Activated CD4-positive, alpha-beta T cell treated with anti-CD3 and anti-CD28 coated beads, Interleukin-2, amount 50 U/mL, for 4 hours (primary cell): ENCODE measurements around the gene FKBP9.

Source experiments
- DNase-seq, 2 experiments: peaks; one replicate each; pipeline ENCODE4 v3.0.0-alpha.2; 2020

The FKBP9 gene

DNA sequence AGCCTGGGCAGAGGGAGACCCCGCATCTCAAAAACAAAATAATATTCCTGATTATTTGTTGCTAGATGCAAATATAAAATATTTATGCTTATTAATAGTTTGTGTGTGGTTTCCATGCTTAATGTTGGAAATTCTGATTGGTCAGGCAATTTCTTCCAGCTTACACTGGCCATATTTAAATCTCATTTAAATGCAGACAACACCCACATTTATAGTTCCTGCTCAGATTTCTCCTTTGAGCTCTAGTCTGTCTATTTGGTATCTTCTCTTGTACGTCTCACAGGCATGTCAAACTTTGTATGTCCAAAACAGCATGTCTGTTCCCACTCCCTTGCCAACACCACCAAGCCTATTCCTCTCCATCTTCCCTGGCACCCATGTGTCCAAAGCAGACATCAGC, 52.5 kb downstream of the FKBP9 start:
- DNase-seq, result no peak

DNA sequence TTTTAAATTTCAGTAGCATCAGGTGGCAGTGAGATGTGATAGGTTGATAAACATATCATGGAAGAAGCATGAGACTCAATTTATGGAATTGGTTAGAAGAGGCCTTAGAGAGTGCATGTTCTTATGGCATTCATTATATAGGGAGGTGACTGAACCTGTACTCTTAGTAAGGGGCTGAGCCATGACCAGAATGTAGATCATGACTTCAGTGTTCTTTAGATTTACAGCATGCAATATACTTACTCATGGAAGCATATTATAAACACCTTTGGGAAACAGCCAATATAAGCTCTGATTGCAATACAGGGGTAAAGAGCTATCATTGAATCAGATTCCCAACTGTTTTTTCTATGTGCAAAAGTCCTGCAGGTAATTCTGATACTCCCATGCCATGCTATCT, 55.1 kb downstream of the FKBP9 start:
- no peak for DNase-seq

- DNase-seq, result no peak
Measured at GRCh38 chr7:33024189-33024757, 67.0 kb downstream of the FKBP9 start.

GRCh38 chr7:33035776-33036175, 78.5 kb downstream of the FKBP9 start:
- DNase-seq, result no peak

DNA sequence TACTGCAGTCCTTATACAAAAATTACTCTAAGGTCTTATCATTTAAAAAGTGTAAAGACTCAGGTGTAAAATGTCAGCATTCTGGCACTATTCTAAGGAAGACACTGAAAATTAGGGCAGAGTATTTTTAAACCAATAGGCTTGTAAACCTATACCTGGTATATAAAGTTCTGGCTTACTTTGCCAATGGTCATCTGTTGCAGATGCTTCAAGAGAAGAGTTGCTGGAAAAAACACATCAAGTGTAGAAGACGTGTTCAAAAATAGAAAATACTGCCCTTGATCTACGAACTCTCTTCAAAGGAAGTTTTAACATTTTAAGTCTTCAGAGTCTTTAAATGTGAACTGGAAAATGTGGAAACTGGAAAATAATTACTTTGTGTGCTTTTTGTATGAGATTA, 81.4 kb downstream of the FKBP9 start:
- no peak for DNase-seq

DNA sequence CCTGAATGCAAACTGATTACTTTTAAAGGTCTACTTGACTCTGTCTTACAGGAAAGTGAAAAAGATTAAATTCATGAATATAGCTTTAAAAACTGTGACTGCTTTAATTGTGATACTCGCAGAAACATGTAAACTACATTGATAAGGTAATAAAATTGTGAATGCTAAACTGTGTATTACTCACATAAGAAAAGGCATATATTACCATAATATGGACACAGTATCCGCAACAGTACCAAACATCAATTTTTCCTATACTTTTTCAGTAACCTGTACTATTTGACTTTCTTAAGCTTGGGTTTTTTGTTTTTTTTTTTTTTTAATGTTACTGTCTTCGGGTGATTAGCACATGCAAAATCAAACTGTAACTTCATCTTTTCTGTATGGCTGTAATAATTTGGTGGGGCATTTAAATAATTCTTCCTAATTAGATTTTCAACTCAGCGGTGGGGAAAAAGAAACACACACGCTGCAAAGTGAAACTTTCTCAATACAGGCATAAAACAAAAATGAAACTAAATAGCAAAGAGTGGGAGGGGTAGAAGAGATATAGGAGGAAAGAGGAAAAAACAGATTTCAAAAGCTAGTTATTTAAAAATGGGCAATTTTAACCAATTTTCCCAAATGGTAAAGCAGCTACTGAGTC, 82.1 kb downstream of the FKBP9 start:
- DNase-seq, result no peak

- DNase-seq, result no peak
Measured at GRCh38 chr7:33039903-33040292, 82.7 kb downstream of the FKBP9 start.

DNA sequence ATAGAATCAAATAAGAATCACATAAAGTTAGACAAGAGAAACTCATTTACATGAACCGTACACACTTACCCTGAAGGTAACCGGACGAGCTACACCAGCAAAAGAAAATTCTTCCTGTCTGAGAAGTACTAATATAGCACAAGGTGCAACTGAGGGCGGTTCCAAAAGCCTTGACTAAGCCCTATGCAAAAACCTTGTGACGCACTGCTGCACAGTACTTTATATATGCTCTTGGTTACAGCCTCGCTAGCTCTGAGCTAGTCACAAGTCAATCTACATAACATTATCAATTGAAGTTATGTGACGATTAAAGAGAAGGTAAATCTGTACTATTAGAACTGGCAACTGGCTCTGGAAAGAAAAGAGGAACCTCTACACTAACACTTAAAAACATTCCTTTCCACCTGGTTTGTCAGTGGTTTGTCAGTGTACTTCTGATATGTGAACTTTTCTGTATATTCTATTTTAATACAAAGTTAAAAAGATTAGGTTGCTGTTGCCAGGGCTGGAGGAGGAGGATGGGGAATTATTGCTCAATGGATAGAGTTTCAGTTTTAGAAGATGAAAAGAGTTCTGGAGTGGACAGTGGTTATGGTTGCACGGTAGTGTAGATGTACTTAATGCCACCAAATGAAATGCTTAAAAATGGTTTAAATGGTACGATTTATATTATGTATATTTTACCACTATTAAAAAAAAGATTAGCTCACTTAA, 83.7 kb downstream of the FKBP9 start:
- peak; percentile 56 to 59 for DNase-seq

- DNase-seq, result no peak
Measured at GRCh38 chr7:33041631-33042428, 84.6 kb downstream of the FKBP9 start.

DNA sequence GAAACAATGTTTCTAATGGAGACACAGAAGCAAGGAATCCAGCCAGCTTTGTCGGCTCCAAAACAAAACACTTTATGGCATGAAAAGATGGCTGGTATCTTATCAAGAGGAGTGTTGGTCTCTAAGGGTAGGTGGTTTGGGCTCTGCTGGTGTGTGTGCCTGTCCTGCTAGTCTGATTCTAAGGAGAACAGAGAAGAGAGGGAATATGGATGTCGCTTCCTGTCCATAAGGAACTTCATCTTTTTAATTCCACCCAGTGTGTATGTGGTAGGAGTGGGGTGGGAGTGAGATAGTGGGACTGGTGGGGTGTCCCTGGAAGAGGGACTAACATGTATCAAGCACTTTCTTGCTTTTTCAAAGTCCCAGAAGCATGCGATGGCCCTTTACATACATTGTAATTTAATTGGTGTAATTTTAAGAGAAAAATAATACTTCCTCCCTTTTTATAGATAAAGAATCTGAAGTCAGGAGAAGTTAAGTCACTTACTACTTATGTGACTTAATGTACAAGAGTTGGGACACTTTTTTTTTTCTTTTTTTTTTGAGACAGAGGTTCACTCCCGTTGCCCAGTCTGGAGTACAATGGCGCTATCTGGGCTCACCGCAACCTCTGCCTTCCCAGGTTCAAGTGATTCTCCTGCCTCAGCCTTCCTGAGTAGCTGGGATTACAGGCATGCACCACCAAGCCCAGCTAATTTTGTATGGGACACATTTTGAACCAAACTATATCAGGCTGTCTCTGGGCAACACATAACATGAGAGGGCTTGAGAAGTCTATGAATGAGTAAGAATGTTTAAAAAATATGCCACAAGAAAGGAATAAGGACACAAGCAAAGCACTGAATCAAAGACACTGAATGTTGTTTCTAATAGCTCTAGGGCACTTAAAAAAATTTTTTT, 86.5 kb downstream of the FKBP9 start:
- no peak for DNase-seq

DNA sequence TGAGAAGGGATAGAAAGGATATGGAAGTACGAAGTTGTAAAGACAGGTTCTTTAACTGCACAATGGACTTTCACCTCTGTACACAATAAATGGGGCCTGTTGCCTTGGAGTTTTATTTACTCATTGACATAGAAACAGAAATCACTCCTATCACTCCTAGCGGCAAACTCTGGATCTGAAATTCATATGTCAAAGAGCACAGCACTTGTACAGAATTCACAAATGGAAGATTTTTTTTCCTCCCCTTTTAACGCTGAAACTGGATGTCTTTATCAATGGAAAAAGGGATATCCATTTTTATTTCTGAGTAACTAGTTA, 87.1 kb downstream of the FKBP9 start:
- no peak for DNase-seq

GRCh38 chr7:33044986-33045385, 87.7 kb downstream of the FKBP9 start:
- no peak for DNase-seq

DNA sequence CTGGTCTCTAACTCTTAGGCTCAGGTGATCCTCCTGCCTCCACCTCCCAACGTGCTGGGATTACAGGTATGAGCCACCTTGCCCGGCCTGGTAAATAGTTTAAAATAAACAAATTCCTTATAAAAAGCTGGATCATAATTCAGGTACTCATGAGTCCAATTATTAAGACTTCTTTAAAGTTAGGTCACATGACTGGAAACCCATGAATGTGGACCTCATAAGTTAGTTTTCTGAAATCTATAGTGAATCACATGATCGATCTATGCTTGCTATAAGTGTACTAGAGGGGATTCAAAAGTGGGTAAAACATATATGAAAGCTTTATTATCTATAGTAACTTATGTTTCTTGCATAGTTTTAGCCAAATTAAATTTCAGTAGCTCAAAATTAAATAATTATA, 91.0 kb downstream of the FKBP9 start:
- no peak for DNase-seq

GRCh38 chr7:33048704-33049103, 91.5 kb downstream of the FKBP9 start:
- DNase-seq, result no peak

DNA sequence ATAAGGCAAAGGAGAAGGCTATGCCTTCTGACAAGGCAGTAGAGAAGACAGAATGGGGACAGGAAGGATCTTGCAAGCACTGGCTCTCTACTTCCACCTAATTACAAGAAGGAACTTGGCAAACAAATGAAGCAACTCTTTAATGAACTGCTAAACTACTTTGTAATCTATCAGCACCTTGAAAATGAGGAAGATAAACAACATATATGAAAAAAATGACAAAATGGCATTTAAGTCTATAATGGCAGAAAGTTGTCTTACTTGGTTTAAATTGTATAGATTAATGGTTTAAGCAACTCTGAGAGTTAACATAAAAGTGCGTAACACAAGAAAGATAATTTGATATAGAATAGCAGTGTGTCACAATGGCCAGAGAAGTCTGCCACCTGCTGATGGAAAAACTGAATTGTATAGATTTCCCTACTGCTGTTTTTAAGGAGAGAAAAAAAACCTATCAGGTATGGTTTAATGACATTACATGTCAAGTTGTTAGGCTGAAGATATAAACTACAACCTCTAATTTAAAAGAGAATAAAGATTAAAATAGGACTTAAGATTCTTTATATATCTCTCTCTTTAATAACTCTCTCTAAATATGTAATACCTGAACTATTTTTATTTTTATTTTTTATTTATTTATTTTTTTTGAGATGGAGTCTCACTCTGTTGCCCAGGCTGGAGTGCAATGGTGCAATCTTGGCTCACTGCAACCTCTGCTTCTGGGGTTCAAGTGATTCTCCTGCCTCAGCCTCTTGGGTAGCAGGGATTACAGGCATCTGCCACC, 93.5 kb downstream of the FKBP9 start:
- peak in 1 of 2 experiments; percentile 6 for DNase-seq

- DNase-seq, result no peak
Measured at GRCh38 chr7:33053721-33054120, 96.5 kb downstream of the FKBP9 start.

DNA sequence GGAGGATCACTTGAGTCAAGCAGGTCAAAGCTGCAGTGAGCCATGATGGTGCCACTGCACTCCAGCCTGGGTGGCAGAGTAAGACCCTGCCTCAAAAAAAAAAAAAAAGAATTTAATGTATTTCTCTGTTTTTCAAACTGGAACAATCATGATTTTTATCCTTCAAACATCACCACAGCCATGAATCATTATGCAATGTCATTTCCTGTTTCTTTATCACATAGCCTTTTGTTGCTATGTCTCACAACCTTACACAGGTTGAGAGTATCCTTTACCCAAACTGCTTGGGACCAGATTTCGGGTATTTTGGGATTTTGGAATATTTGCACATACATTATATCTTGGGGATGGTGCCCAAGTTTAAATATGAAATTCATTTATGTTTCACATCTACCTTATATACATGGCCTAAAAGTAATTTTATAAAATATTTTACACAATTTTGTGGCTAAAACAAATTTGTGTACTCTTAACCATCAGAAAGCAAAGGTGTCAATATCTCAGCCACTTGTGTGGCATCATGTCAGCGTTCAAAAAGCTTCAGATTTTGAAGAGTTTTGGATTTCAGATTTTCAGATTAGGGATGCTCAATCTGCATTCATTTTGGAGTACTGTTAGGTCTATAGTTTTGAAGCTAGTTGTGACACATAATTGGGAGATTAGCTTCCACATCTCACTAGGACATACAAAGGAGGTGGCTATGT, 97.2 kb downstream of the FKBP9 start:
- no peak for DNase-seq

DNA sequence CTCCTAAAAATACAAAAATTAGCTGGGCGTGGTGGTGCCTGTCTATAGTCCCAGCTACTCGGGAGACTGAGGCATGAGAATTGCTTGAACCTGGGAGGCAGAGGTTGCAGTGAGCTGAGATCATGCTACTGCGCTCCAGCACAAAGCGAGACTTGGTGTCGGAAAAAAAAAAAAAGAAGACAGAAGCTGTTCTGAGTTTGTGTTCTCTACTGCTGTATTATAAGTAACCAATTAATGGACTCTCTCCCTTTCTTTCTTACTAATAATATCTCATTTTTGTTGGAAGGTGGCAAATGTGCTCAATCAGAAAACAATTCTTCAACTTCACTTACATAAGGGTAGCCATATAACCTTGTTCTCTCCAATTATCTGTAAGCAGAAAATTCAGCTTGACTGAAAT, 97.9 kb downstream of the FKBP9 start:
- no peak for DNase-seq
